Activated T-cell treated with anti-CD3 and anti-CD28 coated beads for 48 hours (primary cell): ENCODE results near the gene ASB16.
"Not testable (repeated sequence)": the region's sequence is repeated elsewhere in the genome, so short reads cannot be mapped to it uniquely, and the experiment has no call there.

ENCODE experiments used
- DNase-seq: peaks from one replicate; pipeline ENCODE4 v3.0.0-alpha.2; 2020; ENCODE audit warnings: low read depth

The ASB16 gene, protein sequence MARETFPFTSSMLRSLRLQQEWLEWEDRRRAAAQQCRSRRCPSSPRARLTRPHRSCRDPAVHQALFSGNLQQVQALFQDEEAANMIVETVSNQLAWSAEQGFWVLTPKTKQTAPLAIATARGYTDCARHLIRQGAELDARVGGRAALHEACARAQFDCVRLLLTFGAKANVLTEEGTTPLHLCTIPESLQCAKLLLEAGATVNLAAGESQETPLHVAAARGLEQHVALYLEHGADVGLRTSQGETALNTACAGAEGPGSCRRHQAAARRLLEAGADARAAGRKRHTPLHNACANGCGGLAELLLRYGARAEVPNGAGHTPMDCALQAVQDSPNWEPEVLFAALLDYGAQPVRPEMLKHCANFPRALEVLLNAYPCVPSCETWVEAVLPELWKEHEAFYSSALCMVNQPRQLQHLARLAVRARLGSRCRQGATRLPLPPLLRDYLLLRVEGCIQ

DNA sequence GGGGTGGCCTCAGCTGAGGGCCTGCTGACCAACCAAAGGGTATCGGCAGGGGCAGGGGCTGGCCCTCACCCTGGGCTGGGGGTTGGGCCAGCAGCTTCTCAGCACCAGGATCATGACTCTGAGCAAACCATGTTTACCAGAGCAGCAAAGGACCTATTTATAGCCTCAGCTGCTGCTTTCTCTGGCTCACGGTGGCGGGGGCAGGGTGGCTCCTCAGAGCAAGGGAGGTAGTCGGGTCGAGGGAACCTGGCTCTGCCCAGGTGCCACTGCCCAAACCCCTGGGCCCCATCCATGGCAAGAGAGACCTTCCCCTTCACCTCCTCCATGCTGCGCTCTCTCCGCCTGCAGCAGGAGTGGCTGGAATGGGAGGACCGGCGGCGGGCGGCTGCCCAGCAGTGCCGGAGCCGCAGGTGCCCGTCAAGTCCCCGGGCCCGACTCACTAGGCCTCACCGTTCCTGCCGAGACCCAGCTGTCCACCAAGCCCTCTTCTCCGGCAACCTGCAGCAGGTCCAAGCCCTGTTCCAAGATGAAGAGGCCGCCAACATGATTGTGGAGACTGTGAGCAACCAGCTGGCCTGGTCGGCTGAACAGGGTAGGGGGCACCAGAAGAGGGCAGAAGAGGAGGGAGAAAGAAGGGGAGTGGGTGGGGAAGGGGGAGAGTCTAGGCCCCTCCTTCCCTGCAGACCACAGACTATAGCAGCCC is at the start of gene ASB16:
Gene ASB16, plus strand, starts transcription at position 206 of the 703 bp plus-strand sequence. Its CDS starts 86 bp downstream, at position 292.
- DNase-seq, result no peak

- no peak for DNase-seq
Measured at GRCh38 chr17:44120851-44121605, 49.5 kb upstream of the ASB16 start.

GRCh38 chr17:44121997-44122815 is 48.3 kb upstream of the ASB16 start:
- DNase-seq, result no peak

- no peak for DNase-seq
Measured at GRCh38 chr17:44122816-44123355, 47.6 kb upstream of the ASB16 start.

DNA sequence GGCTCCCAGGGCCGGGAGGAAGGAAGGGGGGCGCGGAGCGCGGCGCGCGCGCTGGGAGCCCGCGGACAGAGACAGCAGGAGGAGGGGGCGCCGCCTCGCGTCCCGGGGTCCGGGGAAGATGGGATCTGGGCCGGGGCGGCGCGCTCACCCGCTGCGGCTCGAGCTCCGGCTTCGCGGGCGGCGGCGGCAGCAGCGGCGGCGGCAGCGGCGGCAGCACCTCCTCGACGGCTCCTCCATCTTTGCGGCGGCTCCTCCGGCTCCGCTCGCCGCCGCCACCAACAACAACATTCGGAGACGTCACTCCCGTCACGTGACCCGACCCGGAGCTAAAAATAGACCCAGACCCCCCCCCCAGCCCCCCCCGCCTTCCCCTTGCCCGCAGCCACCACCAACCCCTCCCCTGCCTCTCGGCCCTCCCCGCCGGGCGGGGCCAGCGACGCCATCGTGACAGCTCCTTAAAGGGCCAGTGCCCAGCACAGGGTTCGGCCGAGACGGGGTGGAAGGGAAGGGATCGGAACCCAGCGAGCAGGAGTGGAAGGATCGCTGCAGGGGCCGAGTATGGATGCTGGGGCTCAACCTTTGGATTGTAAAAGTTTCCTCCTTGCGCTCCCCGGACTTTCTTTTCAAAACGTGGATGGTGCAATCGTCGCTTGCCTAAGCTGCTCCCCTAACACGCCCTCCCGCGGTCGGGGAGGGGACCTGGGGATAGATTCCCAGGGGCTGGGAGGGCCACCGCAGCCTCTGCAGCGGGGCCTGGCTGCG is 47.0 kb upstream of the ASB16 start, which contains the start of gene HDAC5:
Gene HDAC5, minus strand, starts transcription at position 286 of the 762 bp plus-strand sequence. CDS start 6,126 bp downstream, outside the sequence.
- DNase-seq, result peak; percentile 95

DNA sequence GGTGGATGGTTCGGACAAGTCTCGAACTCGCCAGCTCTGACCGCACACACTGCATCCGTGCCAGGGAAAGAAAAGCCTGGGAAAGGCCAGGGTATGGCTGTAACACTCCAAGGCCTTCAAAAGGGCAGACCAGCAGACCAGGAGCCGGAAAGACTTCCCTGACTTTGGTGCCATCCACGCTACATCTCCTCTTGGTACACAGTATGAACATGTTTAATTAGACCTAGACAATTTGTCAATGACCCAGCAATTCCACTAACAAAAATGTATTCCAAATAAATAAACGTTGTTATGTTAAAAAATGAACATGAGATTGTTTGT is 46.4 kb upstream of the ASB16 start:
- DNase-seq, result no peak

DNA sequence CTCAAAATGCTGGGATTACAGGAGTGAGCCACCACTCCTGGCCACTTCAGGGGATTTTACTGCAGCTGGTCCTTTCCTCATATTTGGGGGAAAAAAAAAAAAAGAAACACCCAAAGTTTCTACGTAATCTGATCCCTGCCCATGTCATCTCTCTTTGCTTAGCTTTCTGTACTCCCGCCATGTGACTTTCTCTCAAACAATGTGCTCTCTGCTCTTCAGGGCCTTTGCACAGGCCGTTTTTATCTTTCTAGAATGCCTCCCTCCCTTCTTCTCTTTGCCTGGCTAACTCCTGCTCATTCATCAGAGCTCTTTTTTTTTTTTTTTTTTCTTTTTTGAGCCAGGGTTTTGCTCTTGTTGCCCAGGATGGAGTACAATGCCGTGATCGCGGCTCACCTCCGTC is 42.1 kb upstream of the ASB16 start:
- no peak for DNase-seq

DNA sequence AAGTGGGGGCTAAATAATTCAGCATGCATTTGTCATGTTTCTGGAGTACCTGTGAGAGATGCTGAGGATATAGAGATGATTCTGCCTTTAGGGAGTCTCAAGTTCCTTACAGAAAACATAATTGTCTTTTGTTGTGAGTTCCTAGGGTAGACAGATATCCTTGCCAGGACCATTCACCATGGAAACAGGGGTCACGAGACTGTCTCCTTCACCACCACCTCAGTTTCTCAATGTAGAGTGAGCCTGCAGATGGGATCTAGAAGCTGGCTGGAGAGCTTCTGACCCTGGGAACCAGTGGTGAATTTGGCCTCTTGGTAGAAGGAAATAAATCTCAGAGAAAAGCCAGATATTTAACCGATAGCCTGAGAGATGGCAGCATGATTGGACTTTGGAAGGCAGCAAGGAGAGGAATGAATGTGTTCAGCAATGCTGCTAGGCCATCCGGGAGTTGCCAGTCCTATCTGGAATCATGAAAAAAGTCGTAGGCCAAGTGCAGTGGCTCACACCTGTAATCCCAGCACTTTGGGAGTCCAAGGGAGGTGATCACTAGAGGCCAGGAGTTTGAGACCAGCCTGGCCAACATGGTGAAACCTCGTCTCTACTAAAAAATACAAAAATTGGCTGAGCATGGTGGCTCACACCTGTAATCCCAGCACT is 39.7 kb upstream of the ASB16 start:
- DNase-seq, result no peak

- DNase-seq, result not testable (repeated sequence)
Measured at GRCh38 chr17:44131372-44131771, 39.1 kb upstream of the ASB16 start.

GRCh38 chr17:44132275-44132821 is 38.2 kb upstream of the ASB16 start:
- no peak for DNase-seq

GRCh38 chr17:44133918-44134476 is 36.5 kb upstream of the ASB16 start:
- DNase-seq, result no peak

- DNase-seq, result no peak
Measured at GRCh38 chr17:44134752-44135568, 35.5 kb upstream of the ASB16 start.

DNA sequence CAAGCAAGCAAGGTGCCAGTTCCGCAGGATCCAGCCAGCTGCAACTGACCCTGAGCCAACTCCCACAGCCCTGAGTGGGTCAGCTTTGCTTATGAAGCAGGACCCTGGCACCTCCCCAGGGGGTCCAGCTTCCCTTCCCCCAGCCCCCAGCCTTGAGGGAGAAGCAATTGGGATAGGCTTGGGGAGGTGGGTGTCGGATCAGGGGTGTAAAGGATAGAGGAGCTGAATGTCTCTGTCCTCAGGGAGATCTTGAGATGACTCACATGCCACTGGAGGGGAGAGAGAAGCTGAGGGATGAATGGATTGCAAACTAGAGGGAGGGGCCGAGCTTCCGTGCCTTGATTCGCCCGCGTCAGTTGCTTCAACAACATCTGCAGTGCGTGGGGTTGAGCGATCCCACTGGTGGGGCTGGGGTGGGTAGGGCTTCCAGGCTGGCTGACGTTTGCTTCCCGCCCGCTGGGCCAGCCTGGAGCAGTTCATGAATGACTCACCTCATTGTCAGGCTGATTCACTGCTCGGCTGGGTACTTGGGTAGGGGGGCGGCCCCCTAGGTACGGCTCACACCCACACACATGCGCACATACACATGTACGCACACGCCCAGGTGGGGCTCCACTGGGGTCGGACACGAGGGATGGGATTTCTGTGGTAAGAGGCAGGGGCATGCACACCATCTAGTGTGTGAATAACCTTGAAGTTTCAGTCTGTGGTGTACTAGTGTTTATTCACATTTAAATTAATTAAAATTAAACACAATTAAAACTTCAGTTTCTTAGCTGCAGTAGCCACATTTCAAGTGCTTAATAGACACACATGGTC is 32.4 kb upstream of the ASB16 start:
- peak; percentile 73 for DNase-seq

GRCh38 chr17:44143921-44144320 is 26.6 kb upstream of the ASB16 start:
- DNase-seq, result not testable (repeated sequence)

GRCh38 chr17:44144966-44145739 is 25.4 kb upstream of the ASB16 start:
- no peak for DNase-seq

DNA sequence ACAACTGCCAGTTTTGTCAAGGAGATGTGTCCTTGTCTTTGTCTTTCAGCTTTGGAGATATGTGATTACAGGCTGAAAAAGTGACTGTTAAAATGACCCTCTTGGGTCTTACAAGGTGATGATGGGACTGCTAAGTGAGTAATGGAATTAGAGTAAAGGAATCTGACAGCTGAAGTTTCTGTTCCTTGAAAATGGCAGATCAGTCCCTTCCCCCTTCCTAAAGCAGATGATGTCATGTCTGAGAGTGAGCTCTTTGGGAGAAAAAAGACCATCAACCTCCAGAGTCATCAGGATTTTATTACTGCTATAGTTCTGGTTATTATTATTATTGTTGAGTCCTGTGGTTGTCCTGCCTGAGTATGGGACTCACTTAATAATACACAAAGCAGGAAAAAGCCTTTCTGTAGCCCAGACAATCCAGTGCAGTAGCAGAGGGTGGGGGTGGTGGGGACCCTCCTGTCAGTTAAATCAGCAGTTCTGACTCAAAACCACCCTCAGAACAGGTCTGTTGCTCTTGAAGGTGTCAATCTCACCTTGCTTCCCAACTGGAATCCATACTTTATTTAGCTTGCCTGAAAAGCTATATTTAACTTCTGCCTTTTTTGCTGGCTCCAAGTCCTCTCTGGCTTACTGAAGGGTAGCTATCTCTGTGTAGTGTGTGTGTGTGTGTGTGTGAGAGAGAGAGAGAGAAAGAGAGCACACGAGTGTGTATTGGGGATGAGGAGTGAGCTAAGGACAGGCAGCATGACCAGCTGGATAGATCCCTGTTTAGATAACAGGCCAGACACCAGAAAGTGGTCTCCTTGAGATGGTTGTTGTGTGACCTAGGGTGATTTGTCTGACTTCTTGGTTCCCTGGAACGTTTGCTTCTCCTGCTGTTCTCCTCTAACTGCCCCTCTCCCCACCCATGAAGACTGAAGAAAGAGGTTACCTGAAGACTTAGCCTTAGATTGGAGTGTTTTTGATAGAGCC is 23.8 kb upstream of the ASB16 start:
- no peak for DNase-seq
